22Rv1 (cell line): ENCODE data around the gene EML6.
"Not testable (repeated sequence)": the region's sequence is repeated elsewhere in the genome, so short reads cannot be mapped to it uniquely, and the experiment has no call there.

Experiments
- H3K27ac ChIP-seq: fragments of 450-650 bp; 2 replicates; pipeline ENCODE4 v1.5.1; 2017
- ZFX ChIP-seq: fragments of 450-650 bp; IDR thresholded peaks from 2 replicates; pipeline ENCODE4 v1.6.1; 2017; ENCODE audit warnings: antibody characterized with exemption, borderline replicate concordance
- TF ChIP-seq, protein P1 (sequence below): fragments of 450-650 bp; IDR thresholded peaks from 2 replicates; pipeline ENCODE4 v1.5.1; 2017; ENCODE audit warnings: mild to moderate bottlenecking

The EML6 gene

GRCh38 chr2:54866868-54867267 lies 143.4 kb downstream of the EML6 start:
- TF ChIP-seq ZFX, result no peak
- TF ChIP-seq, protein P1, sequence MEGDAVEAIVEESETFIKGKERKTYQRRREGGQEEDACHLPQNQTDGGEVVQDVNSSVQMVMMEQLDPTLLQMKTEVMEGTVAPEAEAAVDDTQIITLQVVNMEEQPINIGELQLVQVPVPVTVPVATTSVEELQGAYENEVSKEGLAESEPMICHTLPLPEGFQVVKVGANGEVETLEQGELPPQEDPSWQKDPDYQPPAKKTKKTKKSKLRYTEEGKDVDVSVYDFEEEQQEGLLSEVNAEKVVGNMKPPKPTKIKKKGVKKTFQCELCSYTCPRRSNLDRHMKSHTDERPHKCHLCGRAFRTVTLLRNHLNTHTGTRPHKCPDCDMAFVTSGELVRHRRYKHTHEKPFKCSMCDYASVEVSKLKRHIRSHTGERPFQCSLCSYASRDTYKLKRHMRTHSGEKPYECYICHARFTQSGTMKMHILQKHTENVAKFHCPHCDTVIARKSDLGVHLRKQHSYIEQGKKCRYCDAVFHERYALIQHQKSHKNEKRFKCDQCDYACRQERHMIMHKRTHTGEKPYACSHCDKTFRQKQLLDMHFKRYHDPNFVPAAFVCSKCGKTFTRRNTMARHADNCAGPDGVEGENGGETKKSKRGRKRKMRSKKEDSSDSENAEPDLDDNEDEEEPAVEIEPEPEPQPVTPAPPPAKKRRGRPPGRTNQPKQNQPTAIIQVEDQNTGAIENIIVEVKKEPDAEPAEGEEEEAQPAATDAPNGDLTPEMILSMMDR, result no peak
- H3K27ac ChIP-seq, result no peak overlapping the region

DNA sequence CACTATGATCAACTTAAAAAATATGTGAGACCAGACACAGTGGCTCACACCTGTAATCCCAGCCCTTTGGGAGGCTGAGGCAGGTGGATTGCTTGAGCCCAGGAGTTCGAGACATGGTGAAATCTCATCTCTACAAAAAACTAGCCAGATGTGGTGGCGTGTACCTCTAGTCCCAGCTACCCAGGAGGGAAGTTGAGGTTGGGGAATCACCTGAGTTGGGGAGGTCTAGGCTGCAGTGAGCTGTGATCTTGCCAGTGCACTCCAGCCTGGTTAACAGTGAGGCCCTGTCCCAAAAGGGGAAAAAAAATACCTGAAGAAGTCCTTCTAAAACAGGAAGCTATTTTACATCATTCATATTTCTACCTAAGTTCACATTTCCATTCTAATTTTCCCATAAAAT lies 144.0 kb downstream of the EML6 start:
- TF ChIP-seq ZFX, result no peak
- TF ChIP-seq, protein P1, result no peak

GRCh38 chr2:54871457-54872107 lies 148.1 kb downstream of the EML6 start:
- TF ChIP-seq, protein P1, result no peak

More for the DNA sequence above, 144.0 kb downstream of the EML6 start:
- no peak overlapping the region for H3K27ac ChIP-seq

GRCh38 chr2:54872780-54873179 lies 149.3 kb downstream of the EML6 start:
- no peak overlapping the region for H3K27ac ChIP-seq
- no peak for TF ChIP-seq ZFX
- TF ChIP-seq, protein P1, result no peak

More at GRCh38 chr2:54871457-54872107, 148.1 kb downstream of the EML6 start:
- no peak overlapping the region for H3K27ac ChIP-seq

DNA sequence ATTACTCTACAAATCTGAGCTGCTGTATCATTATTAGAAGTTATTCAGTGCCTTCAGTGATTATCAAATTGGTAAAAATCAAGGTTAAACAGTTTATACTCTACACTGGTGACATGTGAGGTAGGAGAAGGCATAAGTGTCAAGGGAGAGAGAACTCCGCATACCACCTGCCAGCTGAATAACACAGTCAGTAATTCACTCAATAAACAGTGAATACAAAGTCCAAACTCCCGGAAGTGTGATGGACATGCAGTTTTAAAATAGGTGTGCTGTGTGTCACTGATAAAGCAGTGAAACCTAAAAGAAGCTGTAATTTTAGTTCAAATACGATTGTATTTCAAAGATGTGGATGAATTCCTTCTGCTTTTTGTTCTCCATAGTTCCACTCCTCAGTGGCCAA lies 149.8 kb downstream of the EML6 start:
- H3K27ac ChIP-seq, result not testable (repeated sequence)

DNA sequence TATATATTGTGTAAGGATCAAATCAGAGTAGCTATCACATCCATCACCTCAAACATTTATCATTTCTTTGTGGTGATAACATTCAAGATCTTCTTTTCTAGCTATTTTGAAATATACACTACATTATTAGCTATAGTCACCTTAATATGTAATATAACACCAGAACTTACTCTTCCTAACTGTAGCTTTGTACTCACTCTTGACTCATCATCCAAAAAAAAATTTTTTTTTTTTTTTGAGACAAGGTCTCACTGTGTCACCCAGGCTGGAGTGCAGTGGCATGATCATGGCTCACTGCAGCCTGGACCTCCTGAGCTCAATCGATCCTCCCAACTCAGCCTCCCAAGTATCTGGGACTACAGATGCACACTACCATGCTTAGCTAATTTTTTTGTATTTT lies 153.3 kb downstream of the EML6 start:
- H3K27ac ChIP-seq, result no peak overlapping the region

GRCh38 chr2:54878182-54878581 lies 154.7 kb downstream of the EML6 start:
- no peak for TF ChIP-seq ZFX
- TF ChIP-seq, protein P1, result no peak
- no peak overlapping the region for H3K27ac ChIP-seq

More for the DNA sequence above, 153.3 kb downstream of the EML6 start:
- no peak for TF ChIP-seq ZFX
- TF ChIP-seq, protein P1, result no peak

DNA sequence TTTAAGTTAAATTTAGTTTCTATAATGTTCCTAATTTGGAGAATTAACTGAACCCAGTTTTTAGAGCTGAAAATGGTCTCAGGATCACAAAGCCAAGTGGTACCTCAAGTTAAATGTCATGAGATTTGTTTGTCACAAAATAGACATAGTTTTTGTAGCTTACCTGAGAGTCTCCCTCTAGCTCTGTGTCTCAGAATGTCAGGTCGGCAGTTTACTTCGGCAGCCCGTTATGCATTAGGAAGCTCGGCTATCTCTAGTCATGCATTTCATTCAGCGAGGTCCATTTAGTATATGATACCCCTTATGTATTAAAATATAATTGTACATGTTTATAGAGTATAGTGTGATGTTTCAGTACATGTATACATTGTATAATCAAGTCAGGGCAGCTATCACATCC lies 155.6 kb downstream of the EML6 start:
- TF ChIP-seq, protein P1, result no peak
- no peak for TF ChIP-seq ZFX
- no peak overlapping the region for H3K27ac ChIP-seq
